ENCODE measurements around the gene MTHFSD.

DNA sequence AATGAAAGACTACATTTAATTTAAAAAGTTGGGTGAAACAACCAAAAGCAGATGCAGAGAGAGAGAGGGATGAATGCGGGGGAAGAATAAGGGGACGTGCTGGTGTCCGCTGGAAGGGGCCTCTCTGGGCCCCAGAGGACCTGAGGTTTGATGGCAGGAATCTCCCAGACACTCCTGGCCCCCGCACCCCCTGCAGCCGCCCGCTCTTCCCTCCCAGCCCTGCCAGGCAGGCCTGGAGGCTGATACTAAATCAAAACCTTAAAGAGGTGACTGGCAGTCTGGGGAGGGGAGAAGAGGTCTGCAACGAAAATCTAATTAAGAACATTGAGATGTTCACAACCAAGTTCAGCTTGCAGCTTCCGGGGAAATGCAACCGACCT is 25.7 kb upstream of the MTHFSD start:
- TF ChIP-seq ZNF8 (CRISPR knock-in tag; IDR thresholded peaks at IDR 0.05) (no peak), ZFP30 (CRISPR knock-in tag; IDR thresholded peaks at IDR 0.05) (no peak), ISL1 (CRISPR knock-in tag; IDR thresholded peaks at IDR 0.05) (no peak), ARNTL (CRISPR knock-in tag; IDR thresholded peaks at IDR 0.05; ENCODE audit: borderline replicate concordance, low read depth) (no peak), ZFP3 (CRISPR knock-in tag; IDR thresholded peaks at IDR 0.05) (no peak), TOX (CRISPR knock-in tag; IDR thresholded peaks at IDR 0.05; ENCODE audit: borderline replicate concordance) (no peak)
- TF ChIP-seq, protein P1, sequence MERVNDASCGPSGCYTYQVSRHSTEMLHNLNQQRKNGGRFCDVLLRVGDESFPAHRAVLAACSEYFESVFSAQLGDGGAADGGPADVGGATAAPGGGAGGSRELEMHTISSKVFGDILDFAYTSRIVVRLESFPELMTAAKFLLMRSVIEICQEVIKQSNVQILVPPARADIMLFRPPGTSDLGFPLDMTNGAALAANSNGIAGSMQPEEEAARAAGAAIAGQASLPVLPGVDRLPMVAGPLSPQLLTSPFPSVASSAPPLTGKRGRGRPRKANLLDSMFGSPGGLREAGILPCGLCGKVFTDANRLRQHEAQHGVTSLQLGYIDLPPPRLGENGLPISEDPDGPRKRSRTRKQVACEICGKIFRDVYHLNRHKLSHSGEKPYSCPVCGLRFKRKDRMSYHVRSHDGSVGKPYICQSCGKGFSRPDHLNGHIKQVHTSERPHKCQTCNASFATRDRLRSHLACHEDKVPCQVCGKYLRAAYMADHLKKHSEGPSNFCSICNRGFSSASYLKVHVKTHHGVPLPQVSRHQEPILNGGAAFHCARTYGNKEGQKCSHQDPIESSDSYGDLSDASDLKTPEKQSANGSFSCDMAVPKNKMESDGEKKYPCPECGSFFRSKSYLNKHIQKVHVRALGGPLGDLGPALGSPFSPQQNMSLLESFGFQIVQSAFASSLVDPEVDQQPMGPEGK (CRISPR knock-in tag; IDR thresholded peaks at IDR 0.05; ENCODE audit: borderline replicate concordance) = no peak
